ENCODE results near the gene TEAD1. TPM values are rescaled to one million over a fixed set of nuclear protein-coding genes. Genes with fewer than 3 reads are reported as not detected.

The TEAD1 gene
- total RNA-seq, 1 donor from 2014 or later, result 62.5 TPM

DNA sequence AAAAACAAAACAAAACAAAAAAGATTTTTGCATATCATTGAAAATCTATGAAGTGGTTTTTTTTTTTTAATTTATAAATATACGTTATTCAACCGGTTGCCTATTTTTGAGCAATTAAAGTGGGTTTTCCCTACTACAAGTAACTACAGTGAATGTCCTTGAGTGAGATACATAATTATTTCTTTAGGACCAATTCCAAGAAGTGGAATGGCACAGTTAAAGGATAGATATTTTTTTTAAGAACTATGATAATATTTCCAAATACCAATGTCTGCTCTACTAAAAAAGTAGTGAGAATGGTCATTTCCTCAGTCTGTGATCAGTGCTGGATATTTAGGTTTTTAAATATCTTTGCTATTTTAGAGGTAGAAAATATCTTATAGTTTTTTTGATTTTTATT, 118.8 kb downstream of the TEAD1 start:
- Mint-ChIP-seq H3K4me3 (ENCODE audit: unreplicated experiment) (no peak overlapping the region), H3K9me3 (ENCODE audit: unreplicated experiment) (peaks cover 6% of the 10 kb centered on the region), H3K4me1 (ENCODE audit: low read depth, unreplicated experiment) (peaks cover 25% of the 10 kb centered on the region), H3K27me3 (ENCODE audit: unreplicated experiment) (peaks cover 5% of the 10 kb centered on the region), H3K27ac (ENCODE audit: unreplicated experiment) (no peak overlapping the region), H3K36me3 (ENCODE audit: unreplicated experiment) (no peaks in the 10 kb centered on the region)
- no peak for DNase-seq
- TF ChIP-seq, protein P1, sequence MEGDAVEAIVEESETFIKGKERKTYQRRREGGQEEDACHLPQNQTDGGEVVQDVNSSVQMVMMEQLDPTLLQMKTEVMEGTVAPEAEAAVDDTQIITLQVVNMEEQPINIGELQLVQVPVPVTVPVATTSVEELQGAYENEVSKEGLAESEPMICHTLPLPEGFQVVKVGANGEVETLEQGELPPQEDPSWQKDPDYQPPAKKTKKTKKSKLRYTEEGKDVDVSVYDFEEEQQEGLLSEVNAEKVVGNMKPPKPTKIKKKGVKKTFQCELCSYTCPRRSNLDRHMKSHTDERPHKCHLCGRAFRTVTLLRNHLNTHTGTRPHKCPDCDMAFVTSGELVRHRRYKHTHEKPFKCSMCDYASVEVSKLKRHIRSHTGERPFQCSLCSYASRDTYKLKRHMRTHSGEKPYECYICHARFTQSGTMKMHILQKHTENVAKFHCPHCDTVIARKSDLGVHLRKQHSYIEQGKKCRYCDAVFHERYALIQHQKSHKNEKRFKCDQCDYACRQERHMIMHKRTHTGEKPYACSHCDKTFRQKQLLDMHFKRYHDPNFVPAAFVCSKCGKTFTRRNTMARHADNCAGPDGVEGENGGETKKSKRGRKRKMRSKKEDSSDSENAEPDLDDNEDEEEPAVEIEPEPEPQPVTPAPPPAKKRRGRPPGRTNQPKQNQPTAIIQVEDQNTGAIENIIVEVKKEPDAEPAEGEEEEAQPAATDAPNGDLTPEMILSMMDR (IDR thresholded peaks at IDR 0.05; ENCODE audit: partially characterized antibody, unreplicated experiment), result no peak

GRCh38 chr11:12793506-12793905, 119.3 kb downstream of the TEAD1 start:
- H3K4me3 Mint-ChIP-seq (ENCODE audit: unreplicated experiment), result no peak overlapping the region
- H3K4me1 Mint-ChIP-seq (ENCODE audit: low read depth, unreplicated experiment), result peaks cover 25% of the 10 kb centered on the region
- TF ChIP-seq, protein P1 (IDR thresholded peaks at IDR 0.05; ENCODE audit: partially characterized antibody, unreplicated experiment), result no peak
- H3K27ac Mint-ChIP-seq (ENCODE audit: unreplicated experiment), result no peak overlapping the region
- no peak for DNase-seq
- H3K27me3 Mint-ChIP-seq (ENCODE audit: unreplicated experiment), result peaks cover 5% of the 10 kb centered on the region
- H3K36me3 Mint-ChIP-seq (ENCODE audit: unreplicated experiment), result no peaks in the 10 kb centered on the region
- H3K9me3 Mint-ChIP-seq (ENCODE audit: unreplicated experiment), result peaks cover 6% of the 10 kb centered on the region

DNA sequence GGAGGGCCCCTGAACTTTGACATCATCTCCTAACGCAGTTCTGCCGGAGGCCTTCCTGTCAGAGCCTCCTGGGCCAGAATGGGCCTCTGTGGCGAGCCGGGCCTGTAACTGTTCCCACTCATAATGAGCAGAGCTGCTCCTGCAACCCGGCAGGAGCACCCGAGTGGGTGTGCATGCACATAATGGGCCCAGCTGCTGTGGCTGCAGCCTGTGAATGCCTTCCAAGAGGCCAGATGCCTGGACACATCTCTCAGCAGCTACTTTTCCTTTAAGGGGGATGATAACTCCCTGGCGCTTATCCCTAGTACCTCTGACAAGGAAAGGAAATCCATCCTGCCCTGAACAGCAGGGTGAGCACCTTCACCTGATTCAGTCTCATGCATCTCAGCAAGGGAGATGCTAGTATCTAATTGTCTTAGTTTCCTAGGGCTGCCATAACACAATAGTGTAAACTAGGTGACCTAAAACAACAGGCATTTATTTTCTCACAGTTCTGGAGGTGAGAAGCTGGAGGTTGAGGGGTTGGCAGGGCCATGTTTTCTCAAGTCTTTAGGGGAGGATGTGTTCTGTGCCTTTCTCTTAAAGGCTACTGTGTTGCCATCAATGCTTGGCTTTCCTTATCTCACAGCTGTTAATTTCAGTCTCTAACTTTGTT, 120.5 kb downstream of the TEAD1 start:
- Mint-ChIP-seq H3K9me3 (ENCODE audit: unreplicated experiment) (peaks cover 2% of the 10 kb centered on the region), H3K27ac (ENCODE audit: unreplicated experiment) (no peak overlapping the region), H3K4me3 (ENCODE audit: unreplicated experiment) (no peak overlapping the region), H3K4me1 (ENCODE audit: low read depth, unreplicated experiment) (peaks cover 30% of the 10 kb centered on the region), H3K27me3 (ENCODE audit: unreplicated experiment) (peaks cover 3% of the 10 kb centered on the region), H3K36me3 (ENCODE audit: unreplicated experiment) (no peaks in the 10 kb centered on the region)
- DNase-seq, result no peak
- TF ChIP-seq, protein P1 (IDR thresholded peaks at IDR 0.05; ENCODE audit: partially characterized antibody, unreplicated experiment), result no peak

- TF ChIP-seq, protein P1 (IDR thresholded peaks at IDR 0.05; ENCODE audit: partially characterized antibody, unreplicated experiment), result no peak
- Mint-ChIP-seq H3K4me3 (ENCODE audit: unreplicated experiment) (no peak overlapping the region), H3K4me1 (ENCODE audit: low read depth, unreplicated experiment) (peaks cover 50% of the 10 kb centered on the region), H3K27me3 (ENCODE audit: unreplicated experiment) (peaks cover 3% of the 10 kb centered on the region), H3K36me3 (ENCODE audit: unreplicated experiment) (no peaks in the 10 kb centered on the region), H3K27ac (ENCODE audit: unreplicated experiment) (no peak overlapping the region), H3K9me3 (ENCODE audit: unreplicated experiment) (peaks cover 2% of the 10 kb centered on the region)
- no peak for DNase-seq
Measured at GRCh38 chr11:12797996-12798395, 123.8 kb downstream of the TEAD1 start.

- H3K9me3 Mint-ChIP-seq (ENCODE audit: unreplicated experiment), result peaks cover 5% of the 10 kb centered on the region
- no peak overlapping the region for H3K4me3 Mint-ChIP-seq (ENCODE audit: unreplicated experiment)
- peaks cover 53% of the 10 kb centered on the region for H3K4me1 Mint-ChIP-seq (ENCODE audit: low read depth, unreplicated experiment)
- H3K27ac Mint-ChIP-seq (ENCODE audit: unreplicated experiment), result no peak overlapping the region
- H3K36me3 Mint-ChIP-seq (ENCODE audit: unreplicated experiment), result no peaks in the 10 kb centered on the region
- peaks cover 4% of the 10 kb centered on the region for H3K27me3 Mint-ChIP-seq (ENCODE audit: unreplicated experiment)
- TF ChIP-seq, protein P1 (IDR thresholded peaks at IDR 0.05; ENCODE audit: partially characterized antibody, unreplicated experiment), result no peak
- no peak for DNase-seq
Measured at GRCh38 chr11:12798609-12799011, 124.4 kb downstream of the TEAD1 start.
